Motor neuron (in vitro differentiated cells): ENCODE results near the gene CRYAA. TPM values are rescaled to one million over a fixed set of nuclear protein-coding genes. Genes with fewer than 3 reads are reported as not detected.

ENCODE experiments used
- ATAC-seq, 8 experiments: fragments of 200-7000 bp; cut with Tn5 transposase; replicated peaks in 6 of 8; 2 replicates each; pipeline ENCODE4 v1.8.0; 2021; ENCODE audit warnings: mild to moderate bottlenecking in 8 of 8, moderate library complexity in 8 of 8
- H3K27ac ChIP-seq, 2 donors: fragments of 250-450 bp; sonication (Bioruptor Pico); 2 replicates each; pipeline ENCODE4 v1.9.0; 2021; ENCODE audit warnings: antibody characterized with exemption in 2 of 2, mild to moderate bottlenecking in 2 of 2, moderate library complexity in 1 of 2
- H3K4me1 ChIP-seq, 2 donors: fragments of 250-450 bp; sonication (Bioruptor Pico); replicated peaks in 1 of 2; 2 replicates each; pipeline ENCODE4 v1.6.1; 2021; ENCODE audit warnings: antibody characterized with exemption in 2 of 2, mild to moderate bottlenecking in 2 of 2, moderate library complexity in 1 of 2
- H3K4me3 ChIP-seq, 5 donors: fragments of 250-450 bp; sonication (Bioruptor Pico); 2 replicates each; pipeline ENCODE4 v1.9.0; 2021; ENCODE audit warnings: antibody characterized with exemption in 5 of 5, mild to moderate bottlenecking in 5 of 5, moderate library complexity in 4 of 5
- WGBS, 10 experiments: fragments of 450-650 bp; shearing (Covaris generic); methylation state at CpG; one replicate each; pipeline ENCODE4 v1.0.0; 2022; 5-methylcytosine and 5-hydroxymethylcytosine counted together
- in situ Hi-C, 9 experiments: fragments of 400-800 bp; cut with MboI; loops; one replicate each; pipeline ENCODE4 v1.15.0; 2021; ENCODE audit warnings: low sequenced_read_pairs in 9 of 9, low pct_unique_long_range_greater_than_20kb in 2 of 9; ENCODE audit not compliant: unreplicated experiment in 9 of 9
- total RNA-seq, 8 experiments: library from RNA; unstranded; fragments of 300-600 nt; gene quantifications; 2 replicates each; pipeline versions ENCODE4 v1.2.3 to v1.2.4, GENCODE V29; 2022

Gene CRYAA
- total RNA-seq, 8 experiments from 2014 or later = 0.33 to 1.0 (median 0.65) TPM; not detected in 4

DNA sequence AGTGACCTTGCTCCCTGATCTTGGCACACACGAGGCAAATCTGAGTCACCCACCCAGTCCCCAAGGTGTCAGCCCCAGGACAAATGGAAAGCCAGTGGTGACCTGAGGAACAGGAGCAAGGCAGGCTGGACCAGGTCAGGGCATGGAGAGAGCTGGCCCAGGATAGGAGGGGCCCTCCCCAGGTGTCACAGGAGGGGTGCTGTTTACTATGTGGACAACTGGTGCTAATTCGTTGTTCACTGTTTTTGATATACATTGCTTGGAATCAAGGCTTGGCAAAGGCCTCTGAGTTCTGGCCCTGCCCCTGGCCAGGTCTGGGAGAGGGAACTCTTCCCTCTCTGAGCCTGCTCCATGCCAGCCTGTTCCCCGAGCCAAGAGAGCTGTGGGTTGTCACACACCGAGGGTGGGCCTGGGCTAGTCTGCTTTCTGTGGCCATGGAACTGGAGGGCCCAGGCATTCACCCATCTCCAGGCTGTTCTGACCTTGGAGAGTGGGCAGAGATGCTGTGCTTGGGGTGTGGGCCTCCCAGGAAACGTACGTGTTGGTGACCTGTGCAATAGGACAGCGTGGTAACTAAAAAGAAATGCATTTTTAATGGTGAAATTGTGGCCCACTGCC is 41.8 kb downstream of the CRYAA start:
- in situ Hi-C loops = no loop called here
- ATAC-seq = peak in 4 of 8 experiments; percentile 14 to 87 (median 36)
- WGBS, 10 experiments = 20 to 81% (median 80%) methylated on average over 1 to 6 of the region's 7 CpGs; no CpG with 5 or more reads in 6 of the 10 experiments
- no peak overlapping the region for H3K4me3 ChIP-seq
- H3K4me1 ChIP-seq = peaks cover 3 to 4% of the 10 kb centered on the region in 2 donors
- no peak overlapping the region for H3K27ac ChIP-seq

DNA sequence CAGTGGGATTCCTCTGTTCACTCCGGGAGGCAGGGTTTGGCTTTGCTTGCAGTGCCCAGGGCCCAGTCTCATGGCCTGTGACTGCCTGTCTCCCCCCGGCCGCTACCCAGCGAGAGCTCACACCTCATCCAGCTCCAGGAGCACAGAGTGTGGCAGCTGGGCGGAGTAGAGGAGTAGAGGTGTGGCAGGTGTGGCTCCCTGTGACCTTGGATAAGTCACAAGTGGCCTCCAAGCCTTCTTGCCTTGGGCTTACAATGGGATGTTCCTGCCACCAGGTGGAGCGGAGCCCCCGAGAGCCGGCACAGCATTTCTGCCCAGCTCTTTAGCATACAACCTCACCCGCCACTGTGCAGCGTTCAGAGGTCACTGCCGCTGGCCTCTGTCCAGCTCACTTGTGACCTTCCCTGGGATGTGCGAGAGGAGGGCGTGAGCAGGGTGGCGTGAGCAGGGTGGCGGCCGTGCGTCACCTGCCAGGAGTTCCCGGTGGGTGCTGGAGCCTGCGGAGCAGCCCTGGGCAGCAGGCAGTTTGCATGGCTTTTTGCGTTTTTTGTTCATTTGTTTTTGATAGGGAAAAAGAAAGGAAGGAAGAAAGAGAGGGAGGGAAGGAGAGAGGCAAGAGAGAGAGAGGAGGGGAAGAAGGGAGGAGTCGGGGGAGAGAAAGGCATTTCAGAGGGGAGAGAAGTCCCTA is 42.4 kb downstream of the CRYAA start:
- peaks cover 3 to 4% of the 10 kb centered on the region in 2 donors for H3K4me1 ChIP-seq
- ATAC-seq = peak; percentile 60 to 86 (median 70)
- H3K27ac ChIP-seq = peak overlapping the region in 1 of 2 donors; percentile 30
- in situ Hi-C loops = no loop called here
- H3K4me3 ChIP-seq = no peak overlapping the region
- 33 to 100% (median 76%) methylated on average over 1 to 11 of the region's 21 CpGs; no CpG with 5 or more reads in 4 of the 10 experiments for WGBS, 10 experiments

DNA sequence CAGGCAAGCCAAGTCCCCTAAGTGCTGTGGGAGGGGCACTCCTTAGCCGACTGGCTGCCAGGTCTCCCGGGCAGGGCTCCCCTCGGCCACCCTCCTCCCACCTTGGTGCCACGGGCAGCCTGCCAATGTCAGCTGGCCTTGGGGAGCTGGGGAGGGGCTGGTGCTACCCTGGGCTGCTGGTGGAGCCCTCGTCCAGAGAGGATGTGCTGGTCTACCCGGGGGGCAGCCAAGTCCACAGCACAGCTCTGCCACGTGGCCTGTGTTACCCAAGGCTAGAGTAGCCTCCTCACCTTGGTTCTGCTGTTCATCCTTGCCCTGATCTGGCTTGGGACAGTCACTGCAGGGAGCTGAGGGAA is 42.9 kb downstream of the CRYAA start:
- peaks cover 3 to 4% of the 10 kb centered on the region in 2 donors for H3K4me1 ChIP-seq
- no peak overlapping the region for H3K4me3 ChIP-seq
- in situ Hi-C loops = no loop called here
- WGBS, 10 experiments = 59 to 100% (median 86%) methylated on average over 1 to 2 of the region's 7 CpGs; no CpG with 5 or more reads in 6 of the 10 experiments
- H3K27ac ChIP-seq = peak overlapping the region in 1 of 2 donors; percentile 30
- ATAC-seq = peak in 6 of 8 experiments; percentile 3 to 38 (median 26)

Other genes starting within 250 kb of the CRYAA start
- gene ERVH48-1, start 243.4 kb upstream of the CRYAA start, total RNA-seq = 1 to 10 TPM in 3 of 8 experiments, under 1 TPM in 5; 0.25 to 2.6 (median 0.72) TPM
- gene PKNOX1, start 194.4 kb upstream of the CRYAA start, total RNA-seq = 10 to 100 TPM; 12.5 to 27.3 (median 15.1) TPM
- gene CBS, start 93.2 kb upstream of the CRYAA start, total RNA-seq = 10 to 100 TPM in 7 of 8 experiments, 1 to 10 TPM in 1; 8.3 to 78.8 (median 53.7) TPM
- 10 to 100 TPM in 7 of 8 experiments, 1 to 10 TPM in 1; 8.5 to 80.5 (median 32.3) TPM for gene U2AF1, start 61.4 kb upstream of the CRYAA start, total RNA-seq